Measurements from ENCODE around the gene SNX17.
"Not testable (repeated sequence)": the region's sequence is repeated elsewhere in the genome, so short reads cannot be mapped to it uniquely, and the experiment has no call there.

Gene SNX17

DNA sequence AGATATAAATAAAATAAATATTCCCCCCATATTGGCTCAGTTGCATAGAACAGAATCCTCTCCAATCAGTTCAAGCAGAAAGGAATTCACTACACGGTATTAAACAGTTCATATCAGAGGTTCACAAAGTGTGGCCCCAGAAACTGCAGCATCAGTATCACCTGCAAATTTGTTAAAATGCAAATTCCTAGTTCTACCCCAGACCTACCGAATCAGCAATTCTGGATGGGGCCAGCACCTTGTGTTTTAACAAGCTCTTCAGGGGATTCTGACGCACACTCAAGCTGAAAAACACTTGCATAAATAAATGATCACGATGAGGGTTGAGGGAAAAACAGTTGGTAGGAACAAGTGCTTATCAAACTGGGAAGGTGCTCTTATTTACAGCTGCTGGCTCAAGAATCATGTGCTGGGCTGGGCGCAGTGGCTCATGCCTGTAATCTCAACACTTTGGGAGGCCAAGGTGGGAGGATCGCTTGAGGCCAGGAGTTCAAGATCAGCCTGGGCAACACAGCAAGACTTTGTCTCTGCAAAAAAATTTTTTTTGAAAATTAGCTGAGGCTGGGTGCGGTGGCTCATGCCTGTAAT, 20.2 kb upstream of the SNX17 start:
- Histone ChIP-seq H3K4me2 (ENCODE audit: low read depth, low read length, poor library complexity, severe bottlenecking) (no peak overlapping the region), H3K9me2 (replicated peaks; ENCODE audit: low read depth, low read length) (no peaks in the 10 kb centered on the region), H3K27me3 (ENCODE audit: insufficient read depth, low read length, poor library complexity, severe bottlenecking) (no peaks in the 10 kb centered on the region), H3K9me3 (ENCODE audit: insufficient read depth, low read depth, low read length) (no peaks in the 10 kb centered on the region), H2AFZ (ENCODE audit: low read length) (no peak overlapping the region), H3K4me1 (ENCODE audit: insufficient read depth, low read length, poor library complexity, severe bottlenecking) (peaks cover 12% of the 10 kb centered on the region), H3K79me2 (ENCODE audit: insufficient read depth, low read length) (peaks cover 91% of the 10 kb centered on the region), H3K9ac (ENCODE audit: low read depth, low read length, poor library complexity, severe bottlenecking) (no peak overlapping the region), H3F3A (ENCODE audit: low read depth) (0 out of 2 replicates have a peak, but pooled peaks cover 2% of the 10 kb centered on the region), H3K36me3 (ENCODE audit: insufficient read depth, low read length) (no peaks in the 10 kb centered on the region), H3K4me3 (ENCODE audit: low read length, poor library complexity, severe bottlenecking) (no peak overlapping the region), H4K20me1 (ENCODE audit: insufficient read depth, low read length, poor library complexity, severe bottlenecking) (peaks cover 35% of the 10 kb centered on the region)
- TF ChIP-seq, protein P1, sequence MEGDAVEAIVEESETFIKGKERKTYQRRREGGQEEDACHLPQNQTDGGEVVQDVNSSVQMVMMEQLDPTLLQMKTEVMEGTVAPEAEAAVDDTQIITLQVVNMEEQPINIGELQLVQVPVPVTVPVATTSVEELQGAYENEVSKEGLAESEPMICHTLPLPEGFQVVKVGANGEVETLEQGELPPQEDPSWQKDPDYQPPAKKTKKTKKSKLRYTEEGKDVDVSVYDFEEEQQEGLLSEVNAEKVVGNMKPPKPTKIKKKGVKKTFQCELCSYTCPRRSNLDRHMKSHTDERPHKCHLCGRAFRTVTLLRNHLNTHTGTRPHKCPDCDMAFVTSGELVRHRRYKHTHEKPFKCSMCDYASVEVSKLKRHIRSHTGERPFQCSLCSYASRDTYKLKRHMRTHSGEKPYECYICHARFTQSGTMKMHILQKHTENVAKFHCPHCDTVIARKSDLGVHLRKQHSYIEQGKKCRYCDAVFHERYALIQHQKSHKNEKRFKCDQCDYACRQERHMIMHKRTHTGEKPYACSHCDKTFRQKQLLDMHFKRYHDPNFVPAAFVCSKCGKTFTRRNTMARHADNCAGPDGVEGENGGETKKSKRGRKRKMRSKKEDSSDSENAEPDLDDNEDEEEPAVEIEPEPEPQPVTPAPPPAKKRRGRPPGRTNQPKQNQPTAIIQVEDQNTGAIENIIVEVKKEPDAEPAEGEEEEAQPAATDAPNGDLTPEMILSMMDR (conservative IDR thresholded peaks at IDR 0.05; ENCODE audit: low read length), result no peak
- TF ChIP-seq EZH2phosphoT487 (IDR thresholded peaks at IDR 0.05; ENCODE audit: borderline replicate concordance), result no peak

DNA sequence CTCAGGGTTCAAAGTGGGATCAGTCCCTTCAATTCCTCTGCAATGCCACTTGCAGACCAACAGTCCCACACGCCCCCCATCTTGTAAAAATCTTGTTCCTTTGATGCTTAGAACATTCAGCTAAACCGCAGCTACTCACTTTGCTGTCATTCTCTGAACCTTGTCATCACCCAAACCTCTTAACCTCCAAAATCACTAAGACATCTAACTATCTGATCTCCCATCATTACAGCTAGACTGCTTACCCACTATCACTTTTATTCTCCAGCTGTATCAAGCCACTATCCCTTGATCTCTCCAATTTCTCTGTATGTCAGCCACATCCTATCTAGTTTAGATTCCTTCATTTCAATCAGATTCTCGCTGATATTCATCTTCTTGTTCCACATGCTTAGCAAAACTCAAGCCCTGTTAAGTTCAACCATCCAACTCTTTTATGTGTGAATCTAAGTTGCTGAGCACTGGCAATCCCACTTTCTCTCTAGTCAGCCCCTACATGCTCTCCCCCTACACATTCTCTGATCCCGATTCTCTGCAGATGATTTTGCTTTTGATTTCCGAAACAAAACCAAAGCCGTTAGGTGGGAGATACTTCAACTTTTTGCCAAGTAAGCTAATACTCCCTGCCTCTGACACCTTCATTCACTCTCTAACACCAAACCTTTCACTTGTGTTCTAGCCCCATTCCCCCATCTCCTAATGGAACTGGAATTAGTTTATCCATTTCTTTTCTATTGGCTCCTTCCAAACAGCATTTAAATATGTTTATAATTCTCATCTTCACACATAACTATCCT, 18.4 kb upstream of the SNX17 start:
- Histone ChIP-seq H3K9ac (ENCODE audit: low read depth, low read length, poor library complexity, severe bottlenecking) (no peak overlapping the region), H3K4me2 (ENCODE audit: low read depth, low read length, poor library complexity, severe bottlenecking) (peak overlapping the region; percentile 32), H3F3A (ENCODE audit: low read depth) (0 out of 2 replicates have a peak, but pooled peaks cover 2% of the 10 kb centered on the region), H3K4me3 (ENCODE audit: low read length, poor library complexity, severe bottlenecking) (no peak overlapping the region), H3K9me2 (replicated peaks; ENCODE audit: low read depth, low read length) (no peaks in the 10 kb centered on the region), H3K36me3 (ENCODE audit: insufficient read depth, low read length) (no peaks in the 10 kb centered on the region), H4K20me1 (ENCODE audit: insufficient read depth, low read length, poor library complexity, severe bottlenecking) (peaks cover 34% of the 10 kb centered on the region), H3K9me3 (ENCODE audit: insufficient read depth, low read depth, low read length) (no peaks in the 10 kb centered on the region), H2AFZ (ENCODE audit: low read length) (no peak overlapping the region), H3K4me1 (ENCODE audit: insufficient read depth, low read length, poor library complexity, severe bottlenecking) (peaks cover 18% of the 10 kb centered on the region), H3K79me2 (ENCODE audit: insufficient read depth, low read length) (peaks cover 88% of the 10 kb centered on the region), H3K27me3 (ENCODE audit: insufficient read depth, low read length, poor library complexity, severe bottlenecking) (no peaks in the 10 kb centered on the region)
- TF ChIP-seq EZH2phosphoT487 (IDR thresholded peaks at IDR 0.05; ENCODE audit: borderline replicate concordance), result no peak
- TF ChIP-seq, protein P1 (conservative IDR thresholded peaks at IDR 0.05; ENCODE audit: low read length), result no peak

DNA sequence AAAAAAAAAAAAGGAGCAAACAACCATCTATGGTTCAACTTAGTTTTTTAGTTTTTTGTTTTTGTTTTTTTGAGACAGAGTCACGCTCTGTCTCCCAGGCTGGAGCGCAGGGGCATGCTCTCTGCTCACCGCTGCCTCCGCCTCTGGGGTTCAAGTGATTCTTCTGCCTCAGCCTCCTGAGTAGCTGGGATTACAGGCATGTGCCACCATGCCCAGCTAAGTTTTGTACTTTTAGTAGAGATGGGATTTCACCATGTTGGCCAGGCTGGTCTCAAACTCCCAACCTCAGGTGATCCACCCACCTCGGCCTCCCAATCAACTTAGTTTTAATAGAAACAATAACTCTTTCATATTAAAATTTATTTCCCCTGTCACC, 17.0 kb upstream of the SNX17 start:
- not testable (repeated sequence) for H3K36me3 ChIP-seq (ENCODE audit: insufficient read depth, low read length); H3K9me3 ChIP-seq (ENCODE audit: insufficient read depth, low read depth, low read length); H3K4me3 ChIP-seq (ENCODE audit: low read length, poor library complexity, severe bottlenecking); H2AFZ ChIP-seq (ENCODE audit: low read length); H3K9ac ChIP-seq (ENCODE audit: low read depth, low read length, poor library complexity, severe bottlenecking); H3K27me3 ChIP-seq (ENCODE audit: insufficient read depth, low read length, poor library complexity, severe bottlenecking); H3F3A ChIP-seq (ENCODE audit: low read depth); H3K9me2 ChIP-seq (replicated peaks; ENCODE audit: low read depth, low read length)
- Histone ChIP-seq H4K20me1 (ENCODE audit: insufficient read depth, low read length, poor library complexity, severe bottlenecking) (peaks cover 26% of the 10 kb centered on the region), H3K4me1 (ENCODE audit: insufficient read depth, low read length, poor library complexity, severe bottlenecking) (peaks cover 26% of the 10 kb centered on the region), H3K4me2 (ENCODE audit: low read depth, low read length, poor library complexity, severe bottlenecking) (peak overlapping the region; percentile 98), H3K79me2 (ENCODE audit: insufficient read depth, low read length) (peaks cover 88% of the 10 kb centered on the region)

All from Loucy (cell line).